Measurements from ENCODE around the gene ADO.
"Not testable (repeated sequence)": the region's sequence is repeated elsewhere in the genome, so short reads cannot be mapped to it uniquely, and the experiment has no call there.

Gene ADO

GRCh38 chr10:62804356-62805230 lies at the start of gene ADO:
Gene ADO (plus strand): TSS chr10:62804720. CDS start chr10:62805060, 340 bp downstream.
- DNase-seq (ENCODE audit: low read depth), result peak; percentile 67

DNA sequence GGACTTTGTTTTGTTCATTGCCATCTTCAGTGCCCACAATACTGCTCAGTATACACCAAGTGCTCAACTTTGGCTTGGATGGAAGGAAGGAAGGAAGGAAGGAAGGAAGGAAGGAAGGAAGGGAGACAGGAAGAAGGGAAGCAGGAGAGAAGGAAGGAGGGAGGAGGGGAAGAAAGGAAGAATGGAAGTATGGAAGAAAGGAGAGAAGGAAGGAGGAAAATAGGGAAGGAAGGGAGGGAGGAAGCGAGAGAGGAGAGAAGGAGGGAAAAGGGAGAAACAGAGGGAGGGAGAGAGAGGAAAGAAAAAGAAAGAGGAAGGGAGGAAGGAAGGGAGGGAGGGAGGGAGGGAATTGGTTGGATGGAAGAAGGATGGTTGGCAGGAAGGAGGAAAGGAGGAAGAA lies 49.6 kb upstream of the ADO start:
- no peak for DNase-seq (ENCODE audit: low read depth)

DNA sequence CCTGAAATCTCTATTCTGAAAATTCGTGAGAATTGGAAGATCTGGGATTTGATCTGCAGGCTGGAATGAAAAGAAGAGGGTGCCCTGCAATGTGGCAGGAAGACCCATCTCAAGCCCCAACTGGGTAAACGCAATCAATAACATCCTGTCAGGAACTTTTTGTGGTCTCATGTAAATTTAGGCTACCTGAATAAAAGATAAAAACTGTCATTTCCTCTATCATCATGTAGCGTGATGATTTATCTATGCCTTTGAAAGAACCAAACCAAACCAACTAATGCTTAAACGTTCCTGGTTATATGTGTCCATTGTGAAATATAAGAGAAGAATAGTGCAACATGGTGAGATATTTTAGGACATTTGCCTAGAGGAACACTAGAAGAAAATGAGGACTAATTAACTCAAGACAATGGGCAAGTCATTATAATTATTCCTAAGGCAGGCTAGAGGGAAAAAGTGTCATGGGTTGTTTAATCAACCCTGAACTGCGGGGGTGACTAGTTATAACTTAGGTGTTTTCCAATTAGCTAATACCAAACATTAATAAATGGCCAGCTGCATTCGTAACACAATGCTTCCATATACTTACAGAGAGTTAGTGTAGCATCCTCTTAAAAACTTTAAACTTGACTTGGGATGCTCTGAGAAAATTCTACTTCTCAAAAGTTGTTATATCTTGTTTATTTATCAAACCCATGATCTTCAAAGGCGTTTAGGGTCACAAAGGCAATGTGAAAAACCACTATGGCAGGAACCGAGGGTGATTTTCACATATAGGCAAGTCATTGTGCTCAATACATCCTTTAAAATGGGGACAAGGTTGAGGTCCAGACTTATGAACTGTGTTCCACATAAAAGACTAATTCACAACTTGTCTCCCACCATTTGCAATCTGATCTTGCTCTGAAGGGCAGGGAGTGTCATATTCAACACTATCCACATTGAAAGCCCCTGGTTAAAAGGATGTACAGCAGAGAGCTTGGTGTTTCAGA lies 48.6 kb upstream of the ADO start:
- DNase-seq (ENCODE audit: low read depth), result no peak

- no peak for DNase-seq (ENCODE audit: low read depth)
Observed at GRCh38 chr10:62759599-62760175, 44.8 kb upstream of the ADO start.

GRCh38 chr10:62760401-62760800 lies 44.1 kb upstream of the ADO start:
- DNase-seq (ENCODE audit: low read depth), result no peak

DNA sequence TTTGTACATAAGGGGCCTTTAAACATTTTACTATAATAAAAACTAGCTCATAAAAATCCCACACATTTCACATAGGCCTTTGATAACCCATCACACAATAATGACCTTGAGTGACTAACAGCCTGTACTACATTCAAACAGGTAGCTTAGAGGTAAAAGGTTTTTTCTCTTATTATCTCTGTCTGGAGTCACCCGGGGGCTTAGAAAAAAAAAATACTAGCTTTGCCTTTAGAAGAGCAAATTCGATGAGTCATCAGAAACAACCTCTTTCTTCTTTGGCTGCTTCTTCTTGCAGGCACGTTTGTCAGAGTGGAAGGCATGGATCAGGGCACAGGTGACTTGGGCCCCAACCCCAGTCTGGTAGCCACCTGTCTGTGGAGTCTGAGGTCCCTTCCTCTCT lies 43.4 kb upstream of the ADO start:
- no peak for DNase-seq (ENCODE audit: low read depth)

- DNase-seq (ENCODE audit: low read depth), result no peak
Observed at GRCh38 chr10:62763155-62763554, 41.4 kb upstream of the ADO start.

DNA sequence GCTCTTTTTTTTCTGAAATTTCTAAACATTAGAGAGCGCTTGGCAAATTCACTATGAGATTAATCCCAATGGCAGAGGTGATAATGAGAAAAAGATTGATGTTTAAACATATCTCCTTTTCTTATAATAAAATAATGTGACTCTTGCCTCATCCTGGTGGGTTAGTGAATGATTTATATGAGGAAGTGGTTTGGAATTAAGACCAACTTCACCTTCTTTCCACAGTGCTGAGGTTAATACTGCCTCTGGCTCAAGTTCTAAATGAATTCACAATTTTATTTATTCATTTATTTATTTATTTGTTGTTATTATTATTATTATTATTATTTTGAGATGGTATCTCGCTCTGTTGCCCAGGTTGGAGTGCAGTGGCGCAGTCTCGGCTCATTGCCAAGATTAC lies 40.5 kb upstream of the ADO start:
- DNase-seq (ENCODE audit: low read depth), result no peak

DNA sequence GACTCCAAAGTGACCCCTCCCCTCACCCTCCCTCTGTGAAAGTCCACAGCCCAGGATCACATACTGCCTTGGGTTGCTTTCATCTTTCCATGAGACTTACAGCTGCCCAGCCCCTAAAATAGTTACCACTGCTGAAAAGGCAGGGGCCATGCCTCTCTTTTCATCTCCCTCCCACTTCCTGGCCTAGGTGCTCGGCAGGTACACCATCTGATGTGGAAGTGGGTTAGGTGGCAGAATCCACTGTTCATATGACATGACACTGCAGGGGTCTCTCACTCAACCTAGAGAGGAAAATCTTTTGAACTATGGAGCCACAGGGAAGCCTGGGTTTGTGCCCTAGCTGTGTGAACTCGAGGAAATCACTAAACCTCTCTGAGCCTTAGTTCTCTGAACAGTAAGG lies 38.8 kb upstream of the ADO start:
- no peak for DNase-seq (ENCODE audit: low read depth)

DNA sequence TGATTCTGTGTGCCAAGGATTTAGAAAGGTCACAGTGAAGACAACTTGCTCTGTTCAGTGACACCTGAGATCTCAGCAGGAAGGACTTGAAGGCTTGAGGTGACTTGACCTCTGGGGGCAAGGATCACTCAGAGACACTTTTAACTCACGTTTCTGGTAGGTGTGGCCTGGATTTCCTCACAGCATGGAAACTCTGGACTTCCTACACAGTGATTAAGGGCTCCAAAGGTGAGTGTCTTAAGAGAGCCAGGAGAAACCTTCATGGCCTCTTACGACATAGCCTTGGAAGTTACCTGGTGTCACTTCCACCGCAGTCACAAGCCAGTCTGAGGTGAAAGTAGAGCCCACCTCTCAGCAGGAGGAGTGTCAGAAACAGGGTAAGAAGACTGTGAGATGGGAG lies 38.1 kb upstream of the ADO start:
- no peak for DNase-seq (ENCODE audit: low read depth)

DNA sequence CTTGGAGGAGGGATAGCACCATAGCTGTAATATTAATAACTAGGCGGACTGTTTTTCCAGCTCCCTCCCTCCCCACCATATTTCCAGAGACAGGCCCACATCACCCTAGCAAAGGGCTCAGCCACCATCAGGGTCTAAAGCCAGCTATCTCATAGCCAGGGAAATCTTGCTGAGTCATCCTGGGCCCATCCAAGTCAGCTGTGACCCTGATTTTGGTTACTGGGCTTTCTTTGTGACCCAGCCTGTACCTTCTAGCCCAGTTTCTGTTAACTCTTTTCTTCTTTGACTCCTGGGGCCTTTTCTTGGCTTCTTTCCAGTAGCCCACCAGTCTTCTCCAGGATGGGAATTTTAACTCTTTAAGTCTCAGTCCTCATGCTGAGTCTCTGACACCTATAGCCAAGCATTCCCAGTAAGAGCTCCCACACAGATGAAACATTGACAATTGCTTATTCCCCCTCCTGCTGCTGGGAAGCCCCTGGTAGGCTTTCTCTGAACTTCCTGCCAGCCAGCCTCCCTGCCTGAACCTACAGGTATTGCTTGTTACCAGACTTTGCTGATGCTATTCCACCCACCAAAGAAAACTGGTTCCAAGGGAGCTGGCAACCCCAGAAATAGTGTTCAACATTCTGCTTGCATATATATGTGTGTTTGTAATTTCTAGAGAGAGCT lies 34.8 kb upstream of the ADO start:
- DNase-seq (ENCODE audit: low read depth), result no peak

GRCh38 chr10:62772186-62772974 lies 32.1 kb upstream of the ADO start:
- DNase-seq (ENCODE audit: low read depth), result no peak

GRCh38 chr10:62778125-62778524 lies 26.4 kb upstream of the ADO start:
- DNase-seq (ENCODE audit: low read depth), result no peak

GRCh38 chr10:62779487-62780248 lies 24.9 kb upstream of the ADO start:
- DNase-seq (ENCODE audit: low read depth), result peak; percentile 78

DNA sequence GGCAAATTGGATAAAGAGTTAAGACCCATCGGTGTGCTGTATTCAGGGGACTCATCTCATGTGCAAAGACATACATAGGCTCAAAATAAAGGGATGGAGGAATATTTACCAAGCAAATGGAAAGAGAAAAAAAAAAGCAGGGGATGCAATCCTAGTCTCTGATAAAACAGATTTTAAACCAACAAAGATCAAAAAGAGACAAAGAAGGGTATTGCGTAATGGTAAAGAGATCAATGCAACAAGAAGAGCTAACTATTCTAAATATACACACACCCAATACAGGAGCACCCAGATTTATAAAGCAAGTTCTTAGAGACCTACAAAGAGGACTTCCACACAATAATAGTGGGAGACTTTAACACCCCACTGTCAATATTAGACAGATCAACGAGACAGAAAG lies 20.0 kb upstream of the ADO start:
- not testable (repeated sequence) for DNase-seq (ENCODE audit: low read depth)

DNA sequence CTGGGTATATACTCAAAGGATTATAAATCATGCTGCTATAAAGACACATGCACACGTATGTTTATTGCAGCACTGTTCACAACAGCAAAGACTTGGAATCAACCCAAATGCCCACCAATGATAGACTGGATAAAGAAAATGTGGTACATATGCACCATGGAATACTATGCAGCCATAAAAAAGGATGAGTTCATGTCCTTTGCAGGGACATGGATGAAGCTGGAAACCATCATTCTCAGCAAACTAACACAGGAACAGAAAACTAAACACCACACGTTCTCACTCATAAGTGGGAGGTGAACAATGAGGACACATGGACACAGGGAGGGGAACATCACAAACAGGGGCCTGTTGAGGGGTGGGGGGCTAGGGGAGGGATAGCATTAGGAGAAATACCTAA lies 16.2 kb upstream of the ADO start:
- DNase-seq (ENCODE audit: low read depth), result not testable (repeated sequence)

- no peak for DNase-seq (ENCODE audit: low read depth)
Observed at GRCh38 chr10:62788861-62789467, 15.6 kb upstream of the ADO start.

DNA sequence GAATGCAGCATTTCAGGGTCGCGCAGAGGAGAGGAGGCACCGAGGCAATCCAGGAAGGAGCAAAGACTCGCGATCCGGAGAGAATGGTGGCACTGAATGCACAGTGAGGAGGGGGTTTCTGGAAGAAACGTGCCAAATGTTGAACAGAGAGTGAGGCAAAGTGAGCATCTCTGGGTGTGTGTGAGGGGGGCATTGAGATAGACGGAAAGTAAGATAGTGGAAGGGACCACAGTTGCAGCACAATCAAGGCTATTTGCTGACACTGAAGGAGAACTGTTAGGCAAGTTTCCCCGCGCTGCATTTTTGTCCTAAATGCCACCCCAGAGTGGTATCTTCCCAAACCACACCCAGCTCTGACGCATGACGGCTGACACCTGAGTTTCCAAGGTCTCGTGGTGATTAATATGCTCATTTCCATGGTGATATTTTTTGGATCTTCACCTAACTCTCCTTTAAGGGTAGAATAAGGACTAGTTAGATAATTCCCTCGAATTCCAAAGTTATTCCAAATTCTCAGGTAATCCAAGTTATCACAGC lies 14.4 kb upstream of the ADO start:
- DNase-seq (ENCODE audit: low read depth), result no peak

DNA sequence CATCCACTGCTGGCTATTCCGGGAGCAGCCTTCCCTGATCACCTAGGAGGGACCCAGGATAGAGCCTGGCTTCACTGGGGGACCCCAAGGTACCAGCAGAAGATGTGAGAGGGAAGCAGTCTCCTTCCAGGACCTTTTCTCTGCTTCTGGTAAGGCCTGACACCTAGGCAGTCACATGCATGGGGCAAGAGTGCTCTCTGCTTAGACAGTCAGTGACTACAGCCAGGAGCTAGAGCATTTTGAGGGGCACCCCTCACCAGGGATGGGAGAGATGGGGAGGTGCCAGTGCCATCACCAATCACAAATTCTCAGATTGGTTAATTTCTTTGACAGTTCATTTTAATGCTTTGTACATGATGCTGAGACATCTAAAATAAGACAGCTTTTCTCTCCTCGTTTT lies 13.9 kb upstream of the ADO start:
- no peak for DNase-seq (ENCODE audit: low read depth)

DNA sequence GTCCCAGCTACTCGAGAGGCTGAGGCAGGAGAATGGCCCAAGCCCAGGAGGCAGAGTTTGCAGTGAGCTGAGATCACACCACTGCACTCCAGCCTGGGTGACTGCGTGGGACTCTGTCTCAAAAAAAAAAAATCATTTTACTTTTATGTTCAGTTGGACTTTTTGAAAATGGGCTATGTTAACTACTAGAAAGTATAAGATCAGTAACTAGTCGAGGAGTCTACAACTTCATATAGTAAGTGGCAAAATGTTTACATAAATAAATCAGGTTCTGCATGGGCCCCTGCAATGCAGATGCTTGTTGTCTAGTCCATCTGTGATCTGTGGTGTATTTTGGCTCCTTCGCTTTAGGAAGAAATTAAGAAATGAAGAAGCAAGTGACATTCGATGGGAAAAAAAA lies 12.3 kb upstream of the ADO start:
- DNase-seq (ENCODE audit: low read depth), result no peak
